Measurements from ENCODE around the gene NFIX.

The NFIX gene

DNA sequence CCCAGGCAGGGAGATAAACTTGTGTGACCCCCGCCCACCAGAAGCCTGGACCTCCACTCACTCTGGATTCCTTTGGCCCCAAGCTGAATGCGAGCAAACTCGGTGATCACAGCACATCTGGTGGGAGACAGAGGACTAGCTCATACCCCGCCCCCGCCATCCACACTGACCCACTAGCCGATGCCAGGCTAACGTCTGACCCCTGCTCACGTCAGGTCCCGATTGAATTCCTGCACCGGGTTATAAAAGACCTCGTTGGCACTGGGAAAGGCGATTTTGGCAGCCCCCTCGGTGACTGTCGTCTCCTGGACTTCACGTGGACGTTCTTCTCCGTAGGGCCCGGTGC is 120.6 kb downstream of the NFIX start:
- DNase-seq: no peak

DNA sequence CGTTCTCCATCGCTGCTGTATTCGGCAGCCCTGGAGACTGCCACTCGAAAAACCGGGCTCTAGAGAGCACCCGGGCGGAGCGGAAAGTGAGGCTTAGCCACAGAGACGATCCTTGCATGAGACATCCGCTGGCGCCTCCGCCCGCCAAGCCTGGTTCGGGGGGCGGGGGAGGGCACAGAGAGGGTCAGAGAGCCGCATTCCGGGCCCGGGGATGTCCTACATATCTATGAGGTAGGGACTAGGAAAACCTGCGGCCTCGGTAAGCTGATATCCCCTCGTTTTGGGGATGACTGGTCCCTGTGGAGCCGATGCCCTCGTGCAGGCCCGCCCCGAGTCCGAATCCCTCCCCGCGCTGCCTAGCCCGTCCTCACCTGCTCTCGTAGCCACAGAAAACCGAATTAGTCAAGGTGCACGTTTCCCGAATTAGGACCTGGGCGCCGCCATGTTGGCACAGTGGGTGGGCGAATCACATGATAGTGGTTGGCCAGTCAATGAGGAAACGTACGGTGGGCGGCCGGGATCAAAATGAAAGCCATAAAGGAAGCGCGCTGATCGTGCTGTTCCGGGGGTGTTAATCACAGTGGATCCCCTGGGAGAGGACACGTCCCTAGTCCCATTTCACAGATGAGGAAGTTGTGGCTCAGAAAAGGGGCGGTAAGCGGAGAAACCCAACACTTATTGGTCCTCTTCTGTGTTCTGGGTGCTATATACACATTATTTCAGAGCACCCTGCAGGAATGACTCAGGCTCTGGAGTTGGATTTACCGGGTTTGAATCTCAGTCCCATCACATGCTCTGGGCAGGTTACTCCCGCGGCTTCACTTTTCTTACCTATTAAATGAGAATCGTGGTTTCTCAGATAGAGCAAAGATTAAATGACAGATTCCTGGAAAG is 121.3 kb downstream of the NFIX start, which contains the start of gene TRMT1:
Gene TRMT1 (minus strand): TSS at position 459 of the 894 bp plus-strand sequence. CDS start 341 bp downstream, at position 118.
- peak; percentile 84 for DNase-seq

GRCh38 chr19:13117176-13117771 is 122.0 kb downstream of the NFIX start:
- DNase-seq: no peak

DNA sequence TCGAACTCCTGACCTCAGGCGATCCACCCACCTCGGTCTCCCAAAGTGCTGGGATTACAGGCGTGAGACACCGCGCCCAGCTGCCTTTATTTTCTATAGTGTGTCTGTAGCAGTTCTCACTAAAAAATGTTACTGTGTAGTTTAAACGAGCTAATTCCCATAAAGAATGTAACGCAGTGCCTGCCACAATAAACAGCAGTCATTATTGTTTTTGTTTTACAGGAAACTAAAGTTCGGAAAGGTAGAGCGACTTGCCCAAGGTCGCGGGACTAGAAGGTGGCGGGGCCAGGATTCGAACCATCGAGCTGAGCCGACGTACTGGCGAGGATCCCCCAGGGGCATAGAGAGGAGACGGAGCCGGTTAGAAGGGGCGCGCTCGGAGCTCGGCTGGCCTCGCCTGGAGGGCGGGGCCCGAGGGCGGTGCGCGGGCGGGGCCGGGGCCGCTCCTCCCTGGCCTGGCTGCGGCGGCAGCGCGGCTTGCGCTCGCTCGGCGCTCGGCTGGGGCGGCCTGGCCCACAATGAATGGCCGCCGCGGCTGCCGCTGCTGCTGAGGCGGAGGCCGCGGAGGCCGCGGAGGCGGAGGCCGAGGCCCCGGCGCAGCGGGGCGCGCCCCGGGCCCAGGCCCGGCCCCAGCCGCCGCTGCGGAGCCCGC is 122.6 kb downstream of the NFIX start, which contains the start of gene NACC1:
Gene NACC1 (plus strand): TSS at position 493 of the 652 bp plus-strand sequence. CDS start 16,944 bp downstream, outside the sequence.
- DNase-seq: peak; percentile 79

GRCh38 chr19:13118424-13119193 is 123.3 kb downstream of the NFIX start:
- peak; percentile 29 for DNase-seq

- no peak for DNase-seq
Observed at GRCh38 chr19:13119627-13120026, 124.4 kb downstream of the NFIX start.

DNA sequence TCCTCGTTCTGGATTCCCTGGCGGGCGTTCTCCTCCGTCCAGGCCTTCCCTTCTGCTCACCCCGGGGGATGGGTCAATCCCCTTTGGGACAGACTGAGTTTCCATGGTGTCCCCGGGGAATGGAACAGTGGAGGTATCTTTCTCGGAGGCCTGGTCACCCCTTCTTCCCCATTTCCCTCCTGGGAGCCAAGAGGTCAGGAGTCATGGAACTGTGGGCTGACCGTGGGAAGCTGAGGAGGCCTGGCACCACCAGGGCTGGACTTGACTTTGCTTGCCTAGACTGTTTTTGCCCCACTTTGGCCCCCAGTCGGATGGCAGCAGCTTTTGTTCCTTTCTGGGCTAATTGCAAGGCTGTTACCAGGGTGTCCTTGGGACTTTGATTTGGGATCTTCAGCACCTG is 124.8 kb downstream of the NFIX start:
- no peak for DNase-seq

- no peak for DNase-seq
Observed at GRCh38 chr19:13120817-13121216, 125.5 kb downstream of the NFIX start.

DNA sequence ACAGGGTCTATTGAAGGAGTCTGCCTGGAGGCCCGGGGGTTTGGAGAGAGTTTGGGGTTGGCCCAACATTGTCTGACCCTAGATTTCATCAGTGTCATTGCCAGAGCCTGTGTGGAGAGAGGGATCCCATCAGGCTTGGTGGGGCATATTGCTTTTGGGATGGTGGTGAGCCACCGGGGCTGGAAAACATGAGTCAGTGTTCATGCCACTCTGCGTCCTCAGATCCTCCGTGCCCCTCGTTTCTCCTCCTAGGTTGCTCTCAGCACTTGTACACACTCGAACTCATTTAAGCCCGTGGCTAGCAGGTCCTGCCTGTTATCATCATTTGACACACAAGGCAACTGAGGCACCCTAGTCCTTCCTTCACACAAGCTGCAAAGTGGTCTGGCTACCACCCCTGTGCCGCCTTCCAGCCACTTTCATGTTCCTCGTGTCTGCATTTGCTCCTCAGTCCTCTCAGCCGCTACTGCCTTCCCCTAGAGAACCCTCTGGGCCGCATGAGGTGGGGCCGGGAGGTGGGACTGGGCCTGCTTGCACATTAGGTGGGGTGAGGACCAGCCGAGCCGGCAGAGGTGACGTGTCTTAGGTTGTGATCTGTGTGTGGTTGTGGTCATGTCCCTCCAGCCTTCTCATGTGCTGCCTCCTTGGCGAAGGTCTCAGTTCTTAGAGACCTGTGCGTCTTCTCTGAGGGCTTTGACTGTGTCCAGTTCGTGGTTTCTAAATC is 126.4 kb downstream of the NFIX start:
- DNase-seq: no peak

DNA sequence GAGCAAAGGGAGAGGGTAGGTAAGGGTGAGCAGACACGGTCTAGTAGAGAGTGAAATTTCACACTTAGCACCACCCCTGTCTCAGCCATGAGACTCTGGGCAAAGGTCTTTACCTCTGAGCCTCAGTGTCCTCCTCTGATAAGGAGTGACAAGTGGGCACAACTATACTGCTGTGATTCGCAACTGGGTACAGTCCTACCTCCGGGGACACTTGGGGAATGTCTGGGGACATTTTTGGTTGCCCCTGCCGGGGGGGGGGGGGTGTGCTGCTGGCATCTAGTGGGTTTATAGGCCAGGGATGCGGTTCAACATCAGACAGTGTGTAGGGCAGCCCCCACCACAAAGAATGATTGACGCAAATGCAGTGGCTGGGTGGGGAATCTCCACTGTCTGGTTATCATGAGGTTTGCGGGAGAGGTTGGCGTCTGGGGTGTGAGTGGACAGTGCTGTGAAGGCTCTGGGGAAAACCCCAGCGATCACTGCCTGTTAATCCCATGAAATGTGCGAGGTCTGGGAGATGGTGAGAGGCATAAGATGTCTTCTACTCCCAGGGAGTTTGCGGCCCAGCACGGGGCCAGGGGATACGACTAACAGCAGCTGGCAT is 127.1 kb downstream of the NFIX start:
- no peak for DNase-seq

DNA sequence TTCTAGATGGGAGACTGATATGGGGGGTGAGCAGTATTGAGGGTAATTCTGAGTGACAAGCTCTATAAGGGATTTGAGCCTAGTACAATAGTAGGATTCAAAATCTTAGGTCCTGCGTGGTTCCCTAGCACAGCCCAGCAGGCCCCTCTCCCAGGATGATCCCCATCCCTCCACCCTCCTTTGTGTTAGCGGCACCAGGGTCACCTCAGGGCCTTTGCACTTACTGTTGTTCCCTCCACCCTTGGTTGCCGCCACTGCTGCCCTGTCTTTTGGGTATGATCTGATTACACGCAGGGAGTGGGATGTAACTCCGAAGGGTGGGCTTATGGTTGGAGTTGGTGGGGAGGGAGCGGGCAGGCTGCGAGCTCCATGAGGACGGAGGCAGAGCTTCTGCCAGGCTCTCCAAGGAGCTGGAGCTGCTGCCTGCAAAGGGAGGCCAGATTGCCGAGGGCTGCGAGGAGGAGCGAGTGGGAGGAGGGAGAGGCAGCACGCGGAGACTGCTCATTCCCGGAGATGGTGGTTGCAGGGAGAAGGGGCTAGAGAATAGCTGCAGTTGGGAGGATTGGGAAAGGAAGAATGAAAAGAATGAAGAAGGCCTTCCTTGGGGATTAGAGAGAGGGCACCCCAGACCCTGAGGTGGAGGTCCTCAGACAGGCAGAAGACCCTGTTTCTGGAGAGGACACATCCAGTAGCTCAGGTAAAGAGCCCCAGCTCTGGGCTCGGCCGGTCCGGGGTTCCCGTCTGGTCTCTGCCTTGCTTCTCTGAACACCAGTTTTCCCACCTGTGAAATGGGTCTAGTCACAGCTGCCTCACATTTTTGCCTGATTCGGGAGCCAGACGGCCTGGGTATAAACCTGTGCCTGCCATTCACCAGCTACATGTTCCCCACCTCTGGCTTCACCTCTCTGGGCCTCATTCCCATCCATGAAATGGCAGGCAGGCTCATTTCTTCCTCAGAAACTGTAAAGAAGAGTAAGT is 128.0 kb downstream of the NFIX start:
- DNase-seq: no peak

- DNase-seq: no peak
Observed at GRCh38 chr19:13127051-13127450, 131.8 kb downstream of the NFIX start.

DNA sequence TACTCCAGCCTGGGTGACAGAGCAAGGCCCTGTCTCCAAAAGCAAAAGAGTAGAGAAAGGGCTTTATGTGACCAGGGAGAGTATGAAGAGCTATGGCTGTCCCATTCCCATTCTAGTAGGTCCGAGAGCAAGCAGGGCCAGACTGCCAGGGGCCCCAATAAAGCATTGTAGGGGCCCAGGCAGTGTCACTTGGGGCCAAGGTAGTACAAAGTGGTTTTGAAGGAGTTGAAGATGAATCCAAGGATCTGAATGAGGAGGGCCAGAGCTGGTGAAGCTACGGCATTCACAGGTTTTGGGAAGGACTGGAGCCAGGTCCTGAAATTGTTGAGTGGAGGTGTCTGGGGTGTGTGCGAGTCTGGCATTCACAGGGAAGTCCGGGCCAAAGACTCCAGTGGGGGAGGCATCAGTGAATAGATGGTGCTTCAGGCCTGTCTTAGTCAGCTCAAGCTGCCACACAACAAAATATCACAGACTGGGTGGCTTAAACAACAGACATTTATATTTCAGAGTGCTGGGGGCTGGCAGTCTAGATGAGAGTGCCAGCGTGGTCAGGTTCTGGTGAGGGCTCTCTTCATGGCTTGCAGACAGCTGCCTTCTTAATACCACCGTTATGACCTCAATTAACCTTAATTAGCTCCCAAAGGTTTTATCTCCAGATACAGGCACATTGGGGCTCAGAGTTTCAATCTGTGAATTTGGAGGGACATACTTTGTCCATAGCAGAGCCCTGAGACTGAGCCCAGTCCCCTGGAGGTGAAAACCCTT is 132.7 kb downstream of the NFIX start:
- DNase-seq: no peak

DNA sequence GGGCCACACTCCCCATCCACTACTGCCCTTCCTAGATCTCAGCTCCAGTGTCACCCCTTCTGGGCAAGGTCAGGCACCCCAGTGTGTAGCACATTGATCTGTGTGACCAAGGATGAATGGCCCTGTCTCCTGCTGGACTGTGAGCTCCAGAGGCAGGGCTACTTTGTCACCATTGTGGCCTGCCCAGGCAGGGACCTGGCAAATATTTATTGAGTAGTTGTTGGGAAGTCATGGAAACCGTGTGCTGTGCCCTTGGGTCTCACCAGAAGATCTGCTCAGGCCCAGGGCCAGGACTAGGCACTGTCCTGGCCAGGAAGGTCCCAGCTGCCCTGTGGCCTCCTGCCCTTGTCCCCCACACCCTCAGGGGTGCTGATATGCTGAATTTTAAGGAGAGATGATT is 133.3 kb downstream of the NFIX start:
- no peak for DNase-seq

DNA sequence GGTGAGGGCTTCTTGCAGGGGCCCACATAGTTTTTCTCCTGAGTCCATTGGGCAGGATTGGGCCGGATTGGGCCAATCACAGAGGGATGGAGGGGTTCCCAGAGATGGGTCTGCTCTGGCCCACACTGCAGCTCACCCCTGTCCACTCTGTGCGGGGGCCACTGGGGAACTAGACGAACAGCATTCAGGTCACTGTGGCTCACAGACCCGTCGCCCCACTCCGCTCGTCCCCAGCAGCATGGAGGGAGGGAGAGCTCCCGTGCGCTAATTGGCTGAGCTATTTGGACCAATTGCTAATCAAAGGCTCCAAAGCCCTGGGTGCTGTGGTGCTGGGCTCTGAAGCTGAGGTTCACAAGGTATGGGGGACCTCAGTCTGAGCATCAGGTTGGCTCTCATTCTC is 134.1 kb downstream of the NFIX start:
- no peak for DNase-seq

- DNase-seq: no peak
Observed at GRCh38 chr19:13130886-13131490, 135.7 kb downstream of the NFIX start.

- DNase-seq: no peak
Observed at GRCh38 chr19:13132471-13133180, 137.4 kb downstream of the NFIX start.

DNA sequence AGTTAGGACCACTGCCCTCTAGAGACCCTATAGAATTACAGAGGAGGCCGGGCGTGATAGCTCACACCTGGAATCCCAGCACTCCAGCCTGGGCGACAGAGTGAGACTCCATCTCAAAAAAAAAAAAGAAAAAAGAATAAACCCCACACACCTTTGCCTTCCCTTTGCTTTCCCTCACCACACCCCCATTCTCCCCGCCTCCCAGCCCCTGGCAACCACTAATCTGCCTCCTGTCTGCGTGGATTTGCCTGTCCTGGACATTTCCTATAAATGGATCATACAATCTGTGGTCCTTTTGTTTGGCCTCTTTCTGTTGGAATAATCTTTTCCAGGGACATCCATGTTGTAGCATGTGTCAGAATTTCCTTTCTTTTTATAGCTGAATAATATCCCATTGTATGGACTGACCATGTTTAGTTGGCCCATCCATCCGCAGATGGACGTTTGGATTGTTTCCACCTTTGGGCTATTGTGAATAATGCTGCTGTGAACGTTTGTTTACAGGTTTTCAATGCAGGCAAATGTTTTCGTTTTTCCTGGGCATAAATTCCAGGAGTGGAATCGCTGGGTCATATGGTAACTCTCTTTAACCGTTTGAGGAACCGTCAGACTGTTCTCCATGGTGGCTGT is 138.1 kb downstream of the NFIX start:
- DNase-seq: no peak

Data from DMS153 (cell line).